ENCODE measurements around the gene PGF. TPM values are rescaled to one million over a fixed set of nuclear protein-coding genes. Genes with fewer than 3 reads are reported as not detected.
A peak's percentile ranks its signal among the peaks of the same experiment; 100 is the strongest.

PGF gene
- total and polyA plus RNA-seq, 2 of the 13 experiments (the other 11 are each of a cell fraction or from before 2014, with no cell fraction given) = 10.7 to 27.5 TPM

GRCh38 chr14:74905595-74906142 is 49.7 kb downstream of the PGF start (continued):
- TF ChIP-seq, protein P1, sequence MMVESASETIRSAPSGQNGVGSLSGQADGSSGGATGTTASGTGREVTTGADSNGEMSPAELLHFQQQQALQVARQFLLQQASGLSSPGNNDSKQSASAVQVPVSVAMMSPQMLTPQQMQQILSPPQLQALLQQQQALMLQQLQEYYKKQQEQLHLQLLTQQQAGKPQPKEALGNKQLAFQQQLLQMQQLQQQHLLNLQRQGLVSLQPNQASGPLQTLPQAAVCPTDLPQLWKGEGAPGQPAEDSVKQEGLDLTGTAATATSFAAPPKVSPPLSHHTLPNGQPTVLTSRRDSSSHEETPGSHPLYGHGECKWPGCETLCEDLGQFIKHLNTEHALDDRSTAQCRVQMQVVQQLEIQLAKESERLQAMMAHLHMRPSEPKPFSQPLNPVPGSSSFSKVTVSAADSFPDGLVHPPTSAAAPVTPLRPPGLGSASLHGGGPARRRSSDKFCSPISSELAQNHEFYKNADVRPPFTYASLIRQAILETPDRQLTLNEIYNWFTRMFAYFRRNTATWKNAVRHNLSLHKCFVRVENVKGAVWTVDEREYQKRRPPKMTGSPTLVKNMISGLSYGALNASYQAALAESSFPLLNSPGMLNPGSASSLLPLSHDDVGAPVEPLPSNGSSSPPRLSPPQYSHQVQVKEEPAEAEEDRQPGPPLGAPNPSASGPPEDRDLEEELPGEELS (CRISPR knock-in tag; IDR thresholded peaks at IDR 0.05) = no peak
- no peak for TF ChIP-seq RORA (CRISPR knock-in tag; IDR thresholded peaks at IDR 0.05)
- no peak for TF ChIP-seq ZNF17 (CRISPR knock-in tag; IDR thresholded peaks at IDR 0.05)
- peak; percentile 71 for TF ChIP-seq ZFX (CRISPR knock-in tag; IDR thresholded peaks at IDR 0.05; ENCODE audit: low read depth)
- TF ChIP-seq ZZZ3 (CRISPR knock-in tag; IDR thresholded peaks at IDR 0.05; ENCODE audit: borderline replicate concordance) = no peak
- TF ChIP-seq ZNF501 (CRISPR knock-in tag; IDR thresholded peaks at IDR 0.05) = 0 out of 2 replicates have a peak, but pooled peaks have one; percentile 45
- TF ChIP-seq ZNF563 (CRISPR knock-in tag; IDR thresholded peaks at IDR 0.05) = no peak
- no peak for TF ChIP-seq FOXP1 (IDR thresholded peaks at IDR 0.05)
- no peak for TF ChIP-seq FOXP1 (CRISPR knock-in tag; IDR thresholded peaks at IDR 0.05)

DNA sequence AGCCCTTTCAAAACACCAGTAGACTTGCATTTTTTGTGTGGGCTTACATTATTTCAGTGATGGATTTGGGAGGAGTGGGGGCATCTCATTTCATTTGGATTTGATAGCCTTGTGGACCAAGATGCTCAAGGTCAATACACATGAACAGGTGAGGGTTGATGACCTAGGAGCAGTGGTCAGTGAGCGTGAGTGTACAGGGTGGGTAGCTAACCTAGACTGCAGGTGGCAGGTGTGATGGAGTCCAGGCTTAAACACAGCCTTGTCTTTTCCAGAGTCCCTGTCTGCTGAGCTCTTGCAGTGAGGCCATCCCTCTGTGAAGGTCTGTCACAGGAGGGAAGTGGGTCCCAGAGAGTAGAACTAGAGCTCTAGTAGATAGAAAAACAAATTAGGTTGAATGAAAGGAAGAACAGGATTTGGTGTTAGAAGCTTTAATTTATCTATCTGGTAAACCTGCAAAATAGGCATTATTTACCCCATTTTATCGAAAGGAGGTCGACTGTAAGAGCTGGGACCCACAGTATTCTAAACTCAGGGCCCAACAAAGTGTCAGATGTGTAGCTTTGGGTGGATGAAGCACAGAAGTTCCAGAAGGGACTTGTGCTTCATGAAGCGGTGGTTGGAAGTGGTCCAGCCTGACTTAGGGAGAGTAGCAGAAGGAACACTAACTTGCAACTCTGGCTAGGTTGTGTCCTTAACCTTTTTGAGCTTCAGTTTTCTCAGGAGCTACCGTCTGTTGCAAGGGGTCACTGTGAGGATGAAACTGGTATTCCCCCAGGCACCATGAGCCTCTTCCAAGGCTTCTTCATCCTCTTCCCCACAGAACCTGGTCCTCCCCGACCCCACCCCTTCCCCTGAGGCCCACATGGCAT is 50.5 kb downstream of the PGF start:
- no peak overlapping the region for H3K27ac ChIP-seq (ENCODE audit: extremely low read length, insufficient read depth, low read length)
- 98% methylated on average over 6 of the region's 6 CpGs for WGBS (ENCODE audit: low lambda C conversion rate)
- POLR2A ChIA-PET = interaction anchor here (0.8 to 2.8 kb wide), 6 partner anchors 11 to 66 kb away, joined by 3 to 24 read pairs (median 4); partner anchors contain the start of genes DLST and RPS6KL1
- H3K9me3 ChIP-seq (ENCODE audit: low read length) = no peaks in the 10 kb centered on the region
- H3K36me3 ChIP-seq (replicated peaks in 1 of 2; ENCODE audit: control insufficient read depth in 1 of 2, insufficient read depth in 2 of 2, low read length in 2 of 2) = peaks cover 22 to 37% of the 10 kb centered on the region in 2 experiments
- no peak overlapping the region for H3K9ac ChIP-seq (ENCODE audit: insufficient read depth, low read depth, low read length)
- no peak overlapping the region for H3K4me2 ChIP-seq (ENCODE audit: low read depth, low read length)
- no peak for FAIRE-seq
- H3K27me3 ChIP-seq (ENCODE audit: control insufficient read depth in 1 of 2, insufficient read depth in 2 of 2, low read length in 2 of 2) = no peaks in the 10 kb centered on the region
- no peak for DNase-seq (ENCODE audit: low spot score)
- no peak overlapping the region for H3K4me3 ChIP-seq (replicated peaks in 1 of 3; ENCODE audit: insufficient read depth in 1 of 3, low read depth in 2 of 3, low read length in 3 of 3)
- ATAC-seq = no peak
- H4K20me1 ChIP-seq (ENCODE audit: insufficient read depth, low read length) = no peaks in the 10 kb centered on the region
- H3K4me1 ChIP-seq (ENCODE audit: insufficient read depth, low read length) = peaks cover 5% of the 10 kb centered on the region; the same call in 1 of the 2 replicates
- intact Hi-C loops (cut with micrococcal nuclease; ENCODE audit: unreplicated experiment) = loop anchor here (1.0 to 2.0 kb wide), 2 partner anchors 26 to 44 kb away; no protein-coding TSS in a partner anchor
- no peaks in the 10 kb centered on the region for H3K79me2 ChIP-seq (ENCODE audit: insufficient read depth, low read length)
- CTCF ChIA-PET (ENCODE audit: low intra/inter-chr PET ratio, low total read pairs) = interaction anchor here (1.6 to 3.9 kb wide), 3 partner anchors 27 to 44 kb away, joined by 3 to 47 read pairs (median 20); no protein-coding TSS in a partner anchor
- in situ Hi-C loops (cut with HindIII; ENCODE audit: extremely low pct_ligation_motif_present, low pct_unique_long_range_greater_than_20kb) = loop anchor here (5.0 kb wide), 1 partner anchor 43 kb away; no protein-coding TSS in a partner anchor
- H2AFZ ChIP-seq (ENCODE audit: low read length) = no peak overlapping the region
- BruUV-seq (replicated peaks) = no TSS peak
- TF ChIP-seq DR1 (CRISPR knock-in tag; IDR thresholded peaks at IDR 0.05) = no peak
- peak; percentile 92 for TF ChIP-seq RBM22 (optimal IDR thresholded peaks at IDR 0.05; ENCODE audit: low read length)
- TF ChIP-seq HNRNPH1 (optimal IDR thresholded peaks at IDR 0.05; ENCODE audit: low read depth, low read length) = no peak
- 0 out of 2 replicates have a peak, but pooled peaks have one; percentile 10 for TF ChIP-seq ZNF160 (CRISPR knock-in tag; IDR thresholded peaks at IDR 0.05)
- 0 out of 2 replicates have a peak, but pooled peaks have one; percentile 19 for TF ChIP-seq POLR2G (IDR thresholded peaks at IDR 0.05; ENCODE audit: low read depth, low read length)
- no peak for TF ChIP-seq USF2 (IDR thresholded peaks at IDR 0.05; ENCODE audit: low read depth, low read length)
- no peak for TF ChIP-seq USF2 (CRISPR knock-in tag; IDR thresholded peaks at IDR 0.05; ENCODE audit: borderline replicate concordance)
